Measurements from ENCODE around the gene DYTN. TPM values are rescaled to one million over a fixed set of nuclear protein-coding genes. Genes with fewer than 3 reads are reported as not detected.

The DYTN gene
- total RNA-seq, 2 experiments from 2014 or later: not detected

DNA sequence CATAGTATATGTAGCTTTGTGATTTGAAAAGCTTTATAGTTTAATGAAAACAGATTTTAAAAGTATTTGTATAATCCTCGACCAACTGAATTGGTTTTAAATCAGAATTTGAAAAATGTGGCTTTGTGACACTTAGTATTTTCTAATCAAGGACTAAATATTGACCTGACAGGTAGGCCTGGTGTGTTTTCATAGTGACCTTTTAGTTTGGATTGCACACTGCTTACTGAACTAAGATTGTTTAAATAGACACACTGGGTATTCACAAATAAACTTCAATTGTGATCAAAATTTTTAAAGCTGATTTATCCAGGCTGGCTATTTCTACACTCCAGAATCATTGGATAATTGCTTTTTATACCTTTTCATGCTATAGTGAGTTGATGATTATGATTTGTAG is 107.7 kb downstream of the DYTN start:
- Mint-ChIP-seq H3K27ac (no peak overlapping the region), H3K9me3 (no peaks in the 10 kb centered on the region), H3K4me1 (ENCODE audit: low read depth) (no peaks in the 10 kb centered on the region), H3K4me3 (no peak overlapping the region), H3K36me3 (ENCODE audit: low read depth) (no peaks in the 10 kb centered on the region), H3K27me3 (no peaks in the 10 kb centered on the region)
- TF ChIP-seq, protein P1, sequence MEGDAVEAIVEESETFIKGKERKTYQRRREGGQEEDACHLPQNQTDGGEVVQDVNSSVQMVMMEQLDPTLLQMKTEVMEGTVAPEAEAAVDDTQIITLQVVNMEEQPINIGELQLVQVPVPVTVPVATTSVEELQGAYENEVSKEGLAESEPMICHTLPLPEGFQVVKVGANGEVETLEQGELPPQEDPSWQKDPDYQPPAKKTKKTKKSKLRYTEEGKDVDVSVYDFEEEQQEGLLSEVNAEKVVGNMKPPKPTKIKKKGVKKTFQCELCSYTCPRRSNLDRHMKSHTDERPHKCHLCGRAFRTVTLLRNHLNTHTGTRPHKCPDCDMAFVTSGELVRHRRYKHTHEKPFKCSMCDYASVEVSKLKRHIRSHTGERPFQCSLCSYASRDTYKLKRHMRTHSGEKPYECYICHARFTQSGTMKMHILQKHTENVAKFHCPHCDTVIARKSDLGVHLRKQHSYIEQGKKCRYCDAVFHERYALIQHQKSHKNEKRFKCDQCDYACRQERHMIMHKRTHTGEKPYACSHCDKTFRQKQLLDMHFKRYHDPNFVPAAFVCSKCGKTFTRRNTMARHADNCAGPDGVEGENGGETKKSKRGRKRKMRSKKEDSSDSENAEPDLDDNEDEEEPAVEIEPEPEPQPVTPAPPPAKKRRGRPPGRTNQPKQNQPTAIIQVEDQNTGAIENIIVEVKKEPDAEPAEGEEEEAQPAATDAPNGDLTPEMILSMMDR (IDR thresholded peaks at IDR 0.05): no peak
- no peak for DNase-seq
- intact Hi-C loops (cut with micrococcal nuclease): no loop called here
- CTCF ChIA-PET: interaction anchor here (0.9 to 1.1 kb wide), 2 partner anchors 27 to 53 kb away, joined by 3 read pairs; no protein-coding TSS in a partner anchor
- ATAC-seq: no peak
- POLR2A ChIA-PET: no interaction called here

DNA sequence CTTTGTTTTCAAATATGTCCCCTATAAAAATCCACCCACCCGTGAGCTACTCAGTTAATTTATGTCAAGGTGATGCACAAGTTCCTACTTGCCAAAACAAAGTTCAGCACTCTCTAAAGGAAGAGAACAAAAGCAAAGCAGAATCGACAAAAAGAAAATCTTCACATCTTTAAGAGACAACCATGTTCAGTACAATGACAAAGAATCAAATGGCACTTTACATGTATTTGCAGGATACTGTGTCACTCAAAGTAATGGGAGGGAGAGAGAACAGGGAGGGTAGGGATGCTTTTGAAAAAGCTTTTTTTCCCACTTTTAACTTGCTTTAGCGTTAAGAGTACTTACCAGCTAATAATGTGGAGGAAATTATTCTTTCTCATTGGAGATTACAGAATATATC is 115.0 kb downstream of the DYTN start:
- TF ChIP-seq, protein P1 (IDR thresholded peaks at IDR 0.05): no peak
- POLR2A ChIA-PET: no interaction called here
- Mint-ChIP-seq H3K27ac (no peak overlapping the region), H3K4me3 (no peak overlapping the region), H3K4me1 (ENCODE audit: low read depth) (no peaks in the 10 kb centered on the region), H3K9me3 (no peaks in the 10 kb centered on the region), H3K36me3 (ENCODE audit: low read depth) (no peaks in the 10 kb centered on the region), H3K27me3 (no peaks in the 10 kb centered on the region)
- DNase-seq (no peak), ATAC-seq (no peak)
- intact Hi-C loops (cut with micrococcal nuclease): no loop called here
- CTCF ChIA-PET: no interaction called here

Other genes starting within 250 kb of the DYTN start
- not detected for gene FAM237A, start 75.9 kb downstream of the DYTN start, total RNA-seq
- under 1 TPM; 0.56 to 0.92 TPM for gene MDH1B, start 46.9 kb upstream of the DYTN start, total RNA-seq
- 10 to 100 TPM; 32.8 to 33.7 TPM for gene FASTKD2, start 47.2 kb upstream of the DYTN start, total RNA-seq
- not detected for gene CPO, start 221.1 kb upstream of the DYTN start, total RNA-seq